T-cell (primary cell): ENCODE data around the gene DNAI1. TPM values are rescaled to one million over a fixed set of nuclear protein-coding genes. Genes with fewer than 3 reads are reported as not detected.
"Not testable (repeated sequence)": the region's sequence is repeated elsewhere in the genome, so short reads cannot be mapped to it uniquely, and the experiment has no call there.

Experiments used
- ATAC-seq, 4 experiments: fragments of 200-7000 bp in 3 of 4; fragments of 150-1000 bp in 1 of 4; cut with Tn5 transposase; replicated peaks in 1 of 4; 1 replicate in 3 of 4; 2 replicates in 1 of 4; pipeline ENCODE4 v1.10.0; 2021; ENCODE audit warnings: moderate library complexity in 3 of 4, mild to moderate bottlenecking in 2 of 4, moderate number of reproducible peaks in 1 of 4
- CTCF ChIA-PET, 2 donors: fragments of 300-600 bp; sonication (Branson Sonifier 250); formaldehyde crosslinking; loops; one replicate each; lab custom pipeline; 2022; ENCODE audit warnings: antibody characterized with exemption in 2 of 2; lab: Charles Lee
- POLR2A ChIA-PET, 2 donors: fragments of 300-600 bp; sonication (Branson Sonifier 250); formaldehyde crosslinking; loops; one replicate each; lab custom pipeline; 2022; ENCODE audit warnings: antibody characterized with exemption in 2 of 2; lab: Charles Lee
- DNase-seq, 35 experiments: peaks; one replicate each; pipeline versions ENCODE4 v3.0.0 to v3.0.0-alpha.2; 2013 to 2023
- H3K27ac ChIP-seq: one replicate; pipeline ENCODE4 v1.5.1; 2013; ENCODE audit warnings: low read length
- H3K27me3 ChIP-seq, 2 experiments: replicated peaks in 1 of 2; 1 replicate in 1 of 2; 2 replicates in 1 of 2; pipeline versions ENCODE4 v1.6.1 to v1.7.0; 2013; ENCODE audit warnings: low read length in 1 of 2, mixed read lengths in 1 of 2; ENCODE audit not compliant: control insufficient read depth in 2 of 2, insufficient read depth in 2 of 2; ENCODE audit errors: extremely low read depth in 1 of 2
- H3K36me3 ChIP-seq, 2 donors: 1 replicate in 1 of 2; 2 replicates in 1 of 2; pipeline versions ENCODE4 v1.6.1 to v1.7.0; 2013; ENCODE audit warnings: low read length in 1 of 2; ENCODE audit not compliant: control insufficient read depth in 2 of 2, insufficient read depth in 1 of 2; ENCODE audit errors: extremely low read depth in 1 of 2
- H3K4me1 ChIP-seq, 2 experiments: 1 replicate in 1 of 2; 2 replicates in 1 of 2; pipeline versions ENCODE4 v1.6.1 to v1.7.0; 2013; ENCODE audit warnings: low read length in 2 of 2, mixed read lengths in 1 of 2; ENCODE audit not compliant: insufficient read depth in 2 of 2, control insufficient read depth in 1 of 2; ENCODE audit errors: extremely low read depth in 1 of 2
- H3K4me3 ChIP-seq, 2 donors: 1 replicate in 1 of 2; 2 replicates in 1 of 2; pipeline versions ENCODE4 v1.5.1 to v1.7.0; 2013; ENCODE audit warnings: mild to moderate bottlenecking in 2 of 2, low read length in 1 of 2, moderate library complexity in 1 of 2; ENCODE audit not compliant: control insufficient read depth in 1 of 2; ENCODE audit errors: extremely low read depth in 1 of 2
- H3K9me3 ChIP-seq: 2 replicates; pipeline ENCODE4 v1.7.0; 2013
- H3K27ac Mint-ChIP-seq, 2 donors: one replicate each; pipeline ENCODE4 v1.8.0; 2020 to 2021; ENCODE audit warnings: mild to moderate bottlenecking in 2 of 2, mixed read lengths in 2 of 2
- H3K27me3 Mint-ChIP-seq, 2 donors: one replicate each; pipeline ENCODE4 v1.8.0; 2021 to 2022; ENCODE audit warnings: mixed read lengths in 2 of 2
- H3K36me3 Mint-ChIP-seq: one replicate; pipeline ENCODE4 v1.8.0; 2021; ENCODE audit warnings: mixed read lengths
- H3K4me1 Mint-ChIP-seq, 3 donors: one replicate each; pipeline ENCODE4 v1.8.0; 2020 to 2022; ENCODE audit warnings: mixed read lengths in 3 of 3, mild to moderate bottlenecking in 1 of 3
- H3K4me3 Mint-ChIP-seq, 3 donors: one replicate each; pipeline ENCODE4 v1.8.0; 2020 to 2022; ENCODE audit warnings: mild to moderate bottlenecking in 3 of 3, mixed read lengths in 3 of 3, moderate library complexity in 3 of 3
- H3K9me3 Mint-ChIP-seq, 3 donors: one replicate each; pipeline ENCODE4 v1.8.0; 2020 to 2022; ENCODE audit warnings: mixed read lengths in 3 of 3
- WGBS: methylation state at CpG from one replicate; pipeline ENCODE4 v1.1.5; 2013; ENCODE audit warnings: missing lambda C conversion rate; ENCODE audit not compliant: insufficient coverage; 5-methylcytosine and 5-hydroxymethylcytosine counted together
- total RNA-seq, 35 experiments: library from RNA in 6 of 35; stranded (reverse) in 6 of 35; fragments of 120-200 nt in 1 of 35; gene quantifications; one replicate each; pipeline versions ENCODE4 v1.2.1 to v1.2.4 and lab custom pipeline; 2013 to 2026

Gene DNAI1
- total RNA-seq, 5 donors from 2014 or later (not counting 1 experiment from before 2014, with no cell fraction given), result not detected

GRCh38 chr9:34477541-34477940 is 18.9 kb downstream of the DNAI1 start:
- Histone ChIP-seq H3K9me3 (no peaks in the 10 kb centered on the region), H3K4me3 (no peak overlapping the region), H3K27ac (no peak overlapping the region), H3K27me3 (peaks cover 6 to 11% of the 10 kb centered on the region in 2 experiments), H3K4me1 (no peaks in the 10 kb centered on the region), H3K36me3 (no peaks in the 10 kb centered on the region)
- WGBS, result no CpG with 5 or more reads among the region's 1 CpG
- ChIA-PET POLR2A (no interaction called here), CTCF (interaction anchor here in 1 of 2 donors (0.6 kb wide), 1 partner anchor 1265 kb away, joined by 3 read pairs; no protein-coding TSS in a partner anchor)
- Mint-ChIP-seq H3K27ac (no peak overlapping the region), H3K4me1 (no peaks in the 10 kb centered on the region), H3K4me3 (no peak overlapping the region), H3K36me3 (no peaks in the 10 kb centered on the region), H3K27me3 (peaks cover 17 to 18% of the 10 kb centered on the region in 2 donors), H3K9me3 (no peaks in the 10 kb centered on the region)
- no peak for DNase-seq
- ATAC-seq, result no peak

- ATAC-seq (no peak), DNase-seq (no peak)
- Histone ChIP-seq H3K27me3 (peaks cover 6 to 11% of the 10 kb centered on the region in 2 experiments), H3K36me3 (no peaks in the 10 kb centered on the region), H3K4me3 (no peak overlapping the region), H3K9me3 (no peaks in the 10 kb centered on the region), H3K4me1 (no peaks in the 10 kb centered on the region), H3K27ac (no peak overlapping the region)
- ChIA-PET POLR2A (no interaction called here), CTCF (interaction anchor here in 1 of 2 donors (0.6 kb wide), 1 partner anchor 320 kb away, joined by 3 read pairs; no protein-coding TSS in a partner anchor)
- no peak overlapping the region for H3K4me3 Mint-ChIP-seq
- no peaks in the 10 kb centered on the region for H3K4me1 Mint-ChIP-seq
- H3K27me3 Mint-ChIP-seq, result peaks cover 17 to 18% of the 10 kb centered on the region in 2 donors
- WGBS, result 43% methylated on average over 1 of the region's 5 CpGs
- H3K9me3 Mint-ChIP-seq, result no peaks in the 10 kb centered on the region
- H3K27ac Mint-ChIP-seq, result no peak overlapping the region
- no peaks in the 10 kb centered on the region for H3K36me3 Mint-ChIP-seq
These were observed 20.8 kb downstream of the DNAI1 start for GRCh38 chr9:34479431-34479866.

GRCh38 chr9:34481620-34482019 is 23.0 kb downstream of the DNAI1 start:
- H3K27ac Mint-ChIP-seq, H3K4me1 ChIP-seq: not testable (repeated sequence)

GRCh38 chr9:34482746-34483145 is 24.1 kb downstream of the DNAI1 start:
- H3K9me3 Mint-ChIP-seq, H3K27ac ChIP-seq, CTCF ChIA-PET, ATAC-seq, H3K36me3 ChIP-seq, H3K36me3 Mint-ChIP-seq, H3K4me3 ChIP-seq, H3K9me3 ChIP-seq, H3K4me1 ChIP-seq, H3K4me3 Mint-ChIP-seq, DNase-seq, H3K4me1 Mint-ChIP-seq, H3K27ac Mint-ChIP-seq, POLR2A ChIA-PET: not testable (repeated sequence)
- peaks cover 4 to 10% of the 10 kb centered on the region in 2 experiments for H3K27me3 ChIP-seq
- WGBS, result 98% methylated on average over 7 of the region's 27 CpGs
- H3K27me3 Mint-ChIP-seq, result peaks cover 13 to 20% of the 10 kb centered on the region in 2 donors

More at GRCh38 chr9:34481620-34482019, 23.0 kb downstream of the DNAI1 start:
- POLR2A ChIA-PET, CTCF ChIA-PET, DNase-seq, H3K36me3 ChIP-seq, H3K9me3 ChIP-seq, H3K27ac ChIP-seq, H3K4me3 ChIP-seq, ATAC-seq, H3K4me1 Mint-ChIP-seq, H3K4me3 Mint-ChIP-seq, H3K36me3 Mint-ChIP-seq, H3K9me3 Mint-ChIP-seq: not testable (repeated sequence)
- peaks cover 12 to 15% of the 10 kb centered on the region in 2 donors for H3K27me3 Mint-ChIP-seq
- H3K27me3 ChIP-seq, result peaks cover 5 to 10% of the 10 kb centered on the region in 2 experiments
- 53% methylated on average over 2 of the region's 13 CpGs for WGBS

- POLR2A ChIA-PET, result interaction anchor here in 1 of 2 donors (0.6 kb wide), 1 partner anchor 1434 kb away, joined by 10 read pairs; no protein-coding TSS in a partner anchor
- no peaks in the 10 kb centered on the region for H3K36me3 ChIP-seq
- Mint-ChIP-seq H3K27ac (no peak overlapping the region), H3K9me3 (no peaks in the 10 kb centered on the region), H3K4me1 (no peaks in the 10 kb centered on the region), H3K27me3 (peaks cover 20 to 30% of the 10 kb centered on the region in 2 donors), H3K36me3 (no peaks in the 10 kb centered on the region), H3K4me3 (no peak overlapping the region)
- DNase-seq (no peak), ATAC-seq (no peak)
- H3K27ac ChIP-seq, result no peak overlapping the region
- H3K4me1 ChIP-seq, result no peaks in the 10 kb centered on the region
- peaks cover 5 to 11% of the 10 kb centered on the region in 2 experiments for H3K27me3 ChIP-seq
- no peak overlapping the region for H3K4me3 ChIP-seq
- CTCF ChIA-PET, result no interaction called here
- H3K9me3 ChIP-seq, result no peaks in the 10 kb centered on the region
These were observed 26.1 kb downstream of the DNAI1 start for GRCh38 chr9:34484678-34485077.

- ChIA-PET CTCF (no interaction called here), POLR2A (no interaction called here)
- Mint-ChIP-seq H3K4me3 (no peak overlapping the region), H3K27ac (no peak overlapping the region), H3K36me3 (no peaks in the 10 kb centered on the region), H3K27me3 (peaks cover 16 to 35% of the 10 kb centered on the region in 2 donors), H3K9me3 (no peaks in the 10 kb centered on the region), H3K4me1 (no peaks in the 10 kb centered on the region)
- no CpG with 5 or more reads among the region's 6 CpGs for WGBS
- Histone ChIP-seq H3K4me1 (no peaks in the 10 kb centered on the region), H3K9me3 (no peaks in the 10 kb centered on the region), H3K4me3 (no peak overlapping the region), H3K36me3 (no peaks in the 10 kb centered on the region), H3K27me3 (peaks cover 7 to 20% of the 10 kb centered on the region in 2 experiments), H3K27ac (no peak overlapping the region)
- DNase-seq (no peak), ATAC-seq (no peak)
These were observed 27.2 kb downstream of the DNAI1 start for GRCh38 chr9:34485822-34486221.
